ENCODE measurements around the gene CXCL8.

DNA sequence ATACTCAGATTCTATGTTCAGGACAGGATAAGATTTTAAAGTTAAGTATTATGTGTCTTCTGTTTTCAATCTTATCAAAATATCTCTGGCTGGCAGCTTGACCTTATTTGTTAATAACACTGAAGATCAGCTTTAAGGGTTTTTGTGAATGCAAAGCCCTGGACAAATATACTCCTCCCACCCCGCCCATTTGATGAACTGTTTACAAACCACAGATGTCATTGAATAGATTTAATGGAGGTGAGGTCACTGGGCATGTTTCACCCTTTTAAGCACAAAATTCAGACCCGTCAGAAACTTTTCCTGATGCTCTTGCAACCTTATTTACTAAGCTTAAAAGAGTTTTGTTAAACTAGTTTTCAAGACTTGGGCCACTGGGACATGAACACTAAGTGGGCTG lies 10.1 kb upstream of the CXCL8 start:
- TF ChIP-seq POLR2A (IDR thresholded peaks at IDR 0.05): no peak
- TF ChIP-seq, protein P1, sequence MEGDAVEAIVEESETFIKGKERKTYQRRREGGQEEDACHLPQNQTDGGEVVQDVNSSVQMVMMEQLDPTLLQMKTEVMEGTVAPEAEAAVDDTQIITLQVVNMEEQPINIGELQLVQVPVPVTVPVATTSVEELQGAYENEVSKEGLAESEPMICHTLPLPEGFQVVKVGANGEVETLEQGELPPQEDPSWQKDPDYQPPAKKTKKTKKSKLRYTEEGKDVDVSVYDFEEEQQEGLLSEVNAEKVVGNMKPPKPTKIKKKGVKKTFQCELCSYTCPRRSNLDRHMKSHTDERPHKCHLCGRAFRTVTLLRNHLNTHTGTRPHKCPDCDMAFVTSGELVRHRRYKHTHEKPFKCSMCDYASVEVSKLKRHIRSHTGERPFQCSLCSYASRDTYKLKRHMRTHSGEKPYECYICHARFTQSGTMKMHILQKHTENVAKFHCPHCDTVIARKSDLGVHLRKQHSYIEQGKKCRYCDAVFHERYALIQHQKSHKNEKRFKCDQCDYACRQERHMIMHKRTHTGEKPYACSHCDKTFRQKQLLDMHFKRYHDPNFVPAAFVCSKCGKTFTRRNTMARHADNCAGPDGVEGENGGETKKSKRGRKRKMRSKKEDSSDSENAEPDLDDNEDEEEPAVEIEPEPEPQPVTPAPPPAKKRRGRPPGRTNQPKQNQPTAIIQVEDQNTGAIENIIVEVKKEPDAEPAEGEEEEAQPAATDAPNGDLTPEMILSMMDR (IDR thresholded peaks at IDR 0.05): no peak
